Pancreas (tissue), 10 donors: ENCODE results near the gene UCK2. TPM values are rescaled to one million over a fixed set of nuclear protein-coding genes. Genes with fewer than 3 reads are reported as not detected.

Source experiments
- ATAC-seq, 4 donors: fragments of 200-7000 bp; cut with Tn5 transposase; one replicate each; pipeline versions ENCODE4 v1.8.0 to v1.9.1; 2020; ENCODE audit warnings: mild to moderate bottlenecking in 4 of 4, moderate library complexity in 4 of 4
- DNase-seq, 6 donors: peaks; one replicate each; pipeline ENCODE4 v3.0.0-alpha.2; 2020
- FAIRE-seq: peaks from 2 replicates; lab custom pipeline; 2012; peaks lifted over from hg19 to GRCh38; lab: Jason Lieb, UNC
- H3K27ac ChIP-seq, 4 donors: fragments of 200-600 bp; sonication (generic); 1 replicate in 3 of 4; 2 replicates in 1 of 4; pipeline versions ENCODE4 v1.5.0 to v1.8.0; 2020
- H3K27me3 ChIP-seq, 4 donors: fragments of 200-600 bp; one replicate each; pipeline ENCODE4 v1.8.0; 2021
- H3K36me3 ChIP-seq, 3 donors: fragments of 200-600 bp; sonication (generic) in 1 of 3; one replicate each; pipeline versions ENCODE4 v1.5.0 to v1.8.0; 2020 to 2021
- H3K4me1 ChIP-seq, 3 donors: fragments of 200-600 bp; one replicate each; pipeline ENCODE4 v1.8.0; 2021
- H3K4me3 ChIP-seq, 4 donors: fragments of 200-600 bp; sonication (generic) in 2 of 4; one replicate each; pipeline versions ENCODE4 v1.5.0 to v1.8.0; 2020 to 2021
- H3K9me3 ChIP-seq, 4 donors: fragments of 200-600 bp; one replicate each; pipeline ENCODE4 v1.8.0; 2021
- WGBS, 2 donors: extraction: QIAGEN DNeasy Blood & Tissue Kit; methylation state at CpG; one replicate each; pipeline ENCODE4 v1.1.7; 2013; 5-methylcytosine and 5-hydroxymethylcytosine counted together
- intact Hi-C, 3 donors: fragments of 100-400 bp; cut with DNase I; formaldehyde crosslinking; loops; one replicate each; pipeline versions ENCODE4 v1.11.1 to v1.14.2; 2022
- polyA plus RNA-seq, 2 donors: library from polyadenylated mRNA; stranded (reverse); fragments of 200-250 nt; gene quantifications; one replicate each; pipeline ENCODE4 v1.2.3, GENCODE V29; 2013
- total RNA-seq, 6 donors: library from RNA; stranded (reverse); fragmentation: NEBNext Ultra II Directional in 4 of 6; extraction: Animal tissue kit (Norgen Biotek cat#: 25700) in 4 of 6; gene quantifications; one replicate each; pipeline versions ENCODE4 v1.2.1 to v1.2.4, GENCODE V29; 2021 to 2023
- TF ChIP-seq, protein P1 (sequence below), 4 donors: fragments of 200-600 bp; sonication (generic) in 3 of 4; IDR thresholded peaks; one replicate each; pipeline versions ENCODE4 v1.5.0 to v1.8.0; 2021; ENCODE audit warnings: antibody characterized with exemption in 4 of 4
- donor health status: healthy with polysubstance abuse.
- donor health status: DM: no; HTN: no; CAD: no; lungs with moderate emphysema.
- donor health status: DM: no; HTN: no; CAD: no.
- donor health status: control.
- donor health status: control.
- donor health status: Bipolar disorder and iron deficiency.
- donor health status: DM: yes; HTN: yes; CAD: no.
- donor health status: DM: no; HTN: no; CAD: no.
- donor health status: DM: no; HTN: no; CAD: no.
- donor health status: DM: yes; HTN: yes; CAD: no.

Gene UCK2
- total and polyA plus RNA-seq, 8 donors: 10.6 to 25.5 (median 15.5) TPM

DNA sequence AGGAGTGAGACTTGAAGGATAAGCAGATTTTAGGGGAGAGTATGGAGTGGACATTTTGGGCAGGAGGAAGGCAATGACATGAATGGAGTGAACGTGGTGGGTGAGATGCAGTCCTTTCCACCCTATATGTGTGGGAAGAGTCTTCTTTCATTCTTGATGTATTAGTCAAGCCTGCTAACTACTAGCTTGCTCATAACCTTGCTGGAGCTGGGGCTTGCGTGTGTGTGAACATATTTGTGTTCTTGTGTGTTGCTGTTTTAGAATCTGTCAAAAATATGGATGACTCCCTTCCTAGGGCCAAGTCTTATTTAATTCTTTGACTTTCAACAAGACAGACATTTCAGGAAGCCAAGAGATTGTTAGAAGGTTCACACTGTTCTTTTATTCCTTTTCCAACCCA is 132.7 kb downstream of the UCK2 start:
- TF ChIP-seq, protein P1, sequence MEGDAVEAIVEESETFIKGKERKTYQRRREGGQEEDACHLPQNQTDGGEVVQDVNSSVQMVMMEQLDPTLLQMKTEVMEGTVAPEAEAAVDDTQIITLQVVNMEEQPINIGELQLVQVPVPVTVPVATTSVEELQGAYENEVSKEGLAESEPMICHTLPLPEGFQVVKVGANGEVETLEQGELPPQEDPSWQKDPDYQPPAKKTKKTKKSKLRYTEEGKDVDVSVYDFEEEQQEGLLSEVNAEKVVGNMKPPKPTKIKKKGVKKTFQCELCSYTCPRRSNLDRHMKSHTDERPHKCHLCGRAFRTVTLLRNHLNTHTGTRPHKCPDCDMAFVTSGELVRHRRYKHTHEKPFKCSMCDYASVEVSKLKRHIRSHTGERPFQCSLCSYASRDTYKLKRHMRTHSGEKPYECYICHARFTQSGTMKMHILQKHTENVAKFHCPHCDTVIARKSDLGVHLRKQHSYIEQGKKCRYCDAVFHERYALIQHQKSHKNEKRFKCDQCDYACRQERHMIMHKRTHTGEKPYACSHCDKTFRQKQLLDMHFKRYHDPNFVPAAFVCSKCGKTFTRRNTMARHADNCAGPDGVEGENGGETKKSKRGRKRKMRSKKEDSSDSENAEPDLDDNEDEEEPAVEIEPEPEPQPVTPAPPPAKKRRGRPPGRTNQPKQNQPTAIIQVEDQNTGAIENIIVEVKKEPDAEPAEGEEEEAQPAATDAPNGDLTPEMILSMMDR (IDR thresholded peaks at IDR 0.05): no peak
- no peak for ATAC-seq

DNA sequence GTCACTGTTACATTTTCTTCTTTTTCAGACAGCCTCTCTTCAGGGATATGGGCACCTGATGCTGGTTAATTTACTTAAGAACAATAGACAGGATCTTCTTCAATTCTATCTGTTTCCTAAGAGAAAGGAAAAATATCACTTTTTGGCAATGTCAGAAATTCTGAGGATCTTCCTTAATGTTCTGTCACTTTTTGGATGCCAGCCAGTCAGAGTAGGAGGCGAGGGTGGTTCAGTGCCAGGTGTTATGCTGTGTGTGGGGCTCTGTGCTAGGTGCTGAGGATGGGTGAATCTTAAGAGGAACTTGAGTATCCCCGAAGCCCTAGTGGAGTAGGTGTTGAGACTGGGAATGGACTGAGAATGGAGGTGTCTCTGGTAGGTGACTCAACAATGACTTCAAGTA is 133.5 kb downstream of the UCK2 start:
- TF ChIP-seq, protein P1 (IDR thresholded peaks at IDR 0.05): no peak
- Histone ChIP-seq H3K9me3 (no peaks in the 10 kb centered on the region), H3K27me3 (no peaks in the 10 kb centered on the region), H3K27ac (no peak overlapping the region), H3K4me3 (no peak overlapping the region), H3K36me3 (no peaks in the 10 kb centered on the region), H3K4me1 (no peaks in the 10 kb centered on the region)
- no peak for FAIRE-seq
- 55 to 62% methylated on average over 2 of the region's 2 CpGs for WGBS, 2 donors
- intact Hi-C loops: no loop called here
- no peak for DNase-seq
- no peak for ATAC-seq

More for the DNA sequence above, 132.7 kb downstream of the UCK2 start:
- intact Hi-C loops: no loop called here
- H3K27me3 ChIP-seq: no peaks in the 10 kb centered on the region
- WGBS, 2 donors: 73% methylated on average over 2 of the region's 2 CpGs
- no peaks in the 10 kb centered on the region for H3K36me3 ChIP-seq
- DNase-seq (no peak), FAIRE-seq (no peak)
- no peaks in the 10 kb centered on the region for H3K4me1 ChIP-seq
- H3K9me3 ChIP-seq: no peaks in the 10 kb centered on the region
- H3K27ac ChIP-seq: no peak overlapping the region
- no peak overlapping the region for H3K4me3 ChIP-seq

Other genes with a start within 250 kb of the UCK2 start
- gene MGST3, start 196.4 kb upstream of the UCK2 start, total RNA-seq: 10 to 100 TPM; 46.1 to 78.7 (median 49.9) TPM
- 100 to 1,000 TPM in 1 of 2 donors, 10 to 100 TPM in 1; 63.4 to 112 TPM for gene MGST3, start 196.4 kb upstream of the UCK2 start, polyA plus RNA-seq
- gene ALDH9A1, start 129.1 kb upstream of the UCK2 start, total RNA-seq: 10 to 100 TPM; 21.4 to 28.5 (median 23.1) TPM
- gene ALDH9A1, start 129.1 kb upstream of the UCK2 start, polyA plus RNA-seq: 10 to 100 TPM; 13.1 to 37.6 TPM
- gene TMCO1, start 58.7 kb upstream of the UCK2 start, total RNA-seq: 10 to 100 TPM; 28.0 to 53.5 (median 43.4) TPM
- gene TMCO1, start 58.7 kb upstream of the UCK2 start, polyA plus RNA-seq: 10 to 100 TPM; 24.3 to 52.1 TPM